GM19395 (cell line): Measurements from ENCODE around the gene COLGALT1.

Experiments used
- ATAC-seq: cut with Tn5 transposase; IDR thresholded peaks from one replicate; pipeline ENCODE4 v1.9.1; 2021; ENCODE audit warnings: mild to moderate bottlenecking, moderate library complexity; ENCODE audit not compliant: unreplicated experiment

The COLGALT1 gene

GRCh38 chr19:17617807-17618192 lies 62.4 kb downstream of the COLGALT1 start:
- no peak for ATAC-seq

GRCh38 chr19:17618281-17618903 lies 62.9 kb downstream of the COLGALT1 start:
- no peak for ATAC-seq

- ATAC-seq = no peak
These were observed 63.5 kb downstream of the COLGALT1 start for GRCh38 chr19:17618936-17619335.

- no peak for ATAC-seq
These were observed 65.2 kb downstream of the COLGALT1 start for GRCh38 chr19:17620696-17621095.

- ATAC-seq = no peak
These were observed 67.9 kb downstream of the COLGALT1 start for GRCh38 chr19:17623224-17623935.

- ATAC-seq = no peak
These were observed 69.0 kb downstream of the COLGALT1 start for GRCh38 chr19:17624314-17624991.

GRCh38 chr19:17625043-17625442 lies 69.6 kb downstream of the COLGALT1 start:
- no peak for ATAC-seq

GRCh38 chr19:17625980-17626379 lies 70.5 kb downstream of the COLGALT1 start:
- ATAC-seq = no peak

- ATAC-seq = no peak
These were observed 71.1 kb downstream of the COLGALT1 start for GRCh38 chr19:17626456-17627015.

- ATAC-seq = no peak
These were observed 71.7 kb downstream of the COLGALT1 start for GRCh38 chr19:17627161-17627560.

- ATAC-seq = no peak
These were observed 72.5 kb downstream of the COLGALT1 start for GRCh38 chr19:17627921-17628320.

- ATAC-seq = no peak
These were observed 74.3 kb downstream of the COLGALT1 start for GRCh38 chr19:17629760-17630159.

GRCh38 chr19:17632577-17632976 lies 77.1 kb downstream of the COLGALT1 start:
- ATAC-seq = no peak
